K562 (cell line): Measurements from ENCODE around the gene MYL5. TPM values are rescaled to one million over a fixed set of nuclear protein-coding genes. Genes with fewer than 3 reads are reported as not detected.
A peak's percentile ranks its signal among the peaks of the same experiment; 100 is the strongest.
"Not testable (repeated sequence)": the region's sequence is repeated elsewhere in the genome, so short reads cannot be mapped to it uniquely, and the experiment has no call there.

Experiments
- ATAC-seq: fragments of 200-7000 bp; cut with Tn5 transposase; 3 replicates; pipeline ENCODE4 v1.9.1; 2020; ENCODE audit warnings: moderate library complexity
- BruUV-seq: library from RNA; stranded (reverse); fragments of 400-500 nt; replicated peaks from 2 replicates; lab custom pipeline; 2021; lab: Mats Ljungman, UMichigan
- CTCF ChIA-PET: fragments of 300-600 bp; formaldehyde crosslinking; extraction: SDS; loops from one replicate; lab custom pipeline; 2021; ENCODE audit warnings: low intra/inter-chr PET ratio; lab: Yijun Ruan, JAX
- POLR2A ChIA-PET: fragments of 300-600, 350-650 bp; sonication (Branson Sonifier 250); formaldehyde crosslinking; extraction: SDS; loops from one replicate; lab custom pipeline; 2021; ENCODE audit warnings: antibody characterized with exemption, inconsistent platforms; lab: Yijun Ruan, JAX
- DNase-seq, 4 experiments: peaks; one replicate each; pipeline versions ENCODE4 v3.0.0 to v3.0.0-alpha.2; 2011 to 2018; ENCODE audit warnings: low spot score in 3 of 4, mixed read lengths in 3 of 4; ENCODE audit errors: extremely low read depth in 1 of 4
- FAIRE-seq: peaks from 2 replicates; lab custom pipeline; 2011; peaks lifted over from hg19 to GRCh38; lab: Jason Lieb, UNC
- H2AFZ ChIP-seq: 2 replicates; pipeline ENCODE4 v1.6.0; 2011; ENCODE audit warnings: low read depth, low read length, control low read depth, inconsistent platforms
- H3K27ac ChIP-seq: fragments of 200-600 bp; 3 replicates; pipeline ENCODE4 v1.8.0; 2011; ENCODE audit warnings: low read depth, mild to moderate bottlenecking, control low read depth, inconsistent platforms, low read length, moderate library complexity, mixed read lengths; ENCODE audit errors: extremely low read depth
- H3K27me3 ChIP-seq, 2 experiments: fragments of 300-600 bp in 1 of 2; 2 replicates in 1 of 2; 3 replicates in 1 of 2; pipeline versions ENCODE4 v1.6.0 to v1.8.0; 2011; ENCODE audit warnings: inconsistent platforms in 2 of 2, low read length in 2 of 2, mild to moderate bottlenecking in 1 of 2, mixed read lengths in 1 of 2, moderate library complexity in 1 of 2; ENCODE audit not compliant: control insufficient read depth in 2 of 2, insufficient read depth in 2 of 2
- H3K36me3 ChIP-seq: fragments of 300-600 bp; 3 replicates; pipeline ENCODE4 v1.8.0; 2011; ENCODE audit warnings: mild to moderate bottlenecking, low read length, inconsistent platforms; ENCODE audit not compliant: control insufficient read depth, insufficient read depth
- H3K4me1 ChIP-seq, 2 experiments: fragments of 200-600 bp in 1 of 2; replicated peaks in 1 of 2; 2 replicates in 1 of 2; 3 replicates in 1 of 2; pipeline versions ENCODE4 v1.5.1 to v1.8.0; 2011; ENCODE audit warnings: inconsistent platforms in 2 of 2, low read length in 2 of 2, mild to moderate bottlenecking in 1 of 2, mixed read lengths in 1 of 2, moderate library complexity in 1 of 2; ENCODE audit not compliant: control insufficient read depth in 2 of 2, insufficient read depth in 2 of 2
- H3K4me2 ChIP-seq: 2 replicates; pipeline ENCODE4 v1.6.1; 2011; ENCODE audit warnings: low read length, control low read depth, inconsistent platforms, mixed read lengths; ENCODE audit not compliant: insufficient read depth
- H3K4me3 ChIP-seq: fragments of 200-600 bp; sonication (generic), shearing (Covaris generic); 2 replicates; pipeline ENCODE4 v1.5.1; 2016; ENCODE audit warnings: control low read depth, inconsistent platforms
- H3K79me2 ChIP-seq: fragments of 200-600 bp; 3 replicates; pipeline ENCODE4 v1.8.0; 2011; ENCODE audit warnings: low read length, inconsistent platforms; ENCODE audit not compliant: control insufficient read depth, insufficient read depth
- H3K9ac ChIP-seq, 2 experiments: 2 replicates each; pipeline versions ENCODE4 v1.6.0 to v1.6.1; 2011; ENCODE audit warnings: low read depth in 2 of 2, low read length in 2 of 2, control low read depth in 1 of 2, inconsistent platforms in 1 of 2, mild to moderate bottlenecking in 1 of 2, mixed read lengths in 1 of 2; ENCODE audit not compliant: insufficient read depth in 1 of 2
- H3K9me1 ChIP-seq: one replicate; pipeline ENCODE4 v1.6.0; 2011; ENCODE audit warnings: inconsistent platforms, mild to moderate bottlenecking, low read length, moderate library complexity; ENCODE audit not compliant: control insufficient read depth, insufficient read depth
- H3K9me3 ChIP-seq: replicated peaks from 2 replicates; pipeline ENCODE4 v1.5.1; 2011; ENCODE audit warnings: low read depth, low read length, inconsistent platforms; ENCODE audit not compliant: control insufficient read depth, insufficient read depth
- H4K20me1 ChIP-seq: replicated peaks from 2 replicates; pipeline ENCODE4 v1.6.1; 2011; ENCODE audit warnings: low read length, inconsistent platforms, mixed read lengths; ENCODE audit not compliant: control insufficient read depth, insufficient read depth
- ATF7 ChIP-seq: fragments of 450-650 bp; IDR thresholded peaks from 2 replicates; pipeline ENCODE4 v1.7.1; 2014; ENCODE audit warnings: mild to moderate bottlenecking, moderate library complexity
- CTCF ChIP-seq, 3 experiments: IDR thresholded peaks in 2 of 3; conservative IDR thresholded peaks in 1 of 3; 2 replicates each; pipeline ENCODE4 v1.5.1; 2011 to 2012; ENCODE audit warnings: low read length in 3 of 3, mild to moderate bottlenecking in 3 of 3, control low read depth in 2 of 3, improper control_type of control experiment in 1 of 3, inconsistent platforms in 1 of 3, low read depth in 1 of 3, mixed read lengths in 1 of 3, moderate library complexity in 1 of 3; ENCODE audit not compliant: insufficient read depth in 2 of 3
- CXXC5 ChIP-seq: fragments of 250-450 bp; sonication (Bioruptor Pico); IDR thresholded peaks from 2 replicates; pipeline ENCODE4 v1.8.0; 2022; ENCODE audit warnings: inconsistent platforms, mild to moderate bottlenecking, moderate library complexity
- EGR1 ChIP-seq: fragments of 450-650 bp; conservative IDR thresholded peaks from 2 replicates; pipeline ENCODE4 v1.6.1; 2017; ENCODE audit warnings: mild to moderate bottlenecking
- HCFC1 ChIP-seq: IDR thresholded peaks from 2 replicates; pipeline ENCODE4 v1.6.1; 2012; ENCODE audit warnings: low read depth, low read length, improper control_type of control experiment
- NRF1 ChIP-seq, 2 experiments: fragments of 450-650 bp; IDR thresholded peaks in 1 of 2; conservative IDR thresholded peaks in 1 of 2; 2 replicates each; pipeline ENCODE4 v1.6.1; 2014; ENCODE audit warnings: mild to moderate bottlenecking in 2 of 2
- SAP30 ChIP-seq: fragments of 200-600 bp; sonication (generic); IDR thresholded peaks from 2 replicates; pipeline ENCODE4 v1.6.1; 2012; ENCODE audit warnings: borderline replicate concordance, low read depth, mild to moderate bottlenecking, moderate library complexity, low read length, control low read depth, inconsistent platforms; ENCODE audit not compliant: insufficient read depth, poor library complexity, severe bottlenecking
- WGBS: fragments of 100-300 bp; shearing (Covaris generic); methylation state at CpG from one replicate; pipeline ENCODE4 v1.1.6; 2016; ENCODE audit warnings: low coverage, mixed read lengths; ENCODE audit not compliant: insufficient coverage; ENCODE audit errors: missing lambda C conversion rate; 5-methylcytosine and 5-hydroxymethylcytosine counted together
- in situ Hi-C: fragments of 300-500 bp; cut with MboI; formaldehyde crosslinking; loops from 4 replicates; pipeline ENCODE4 v1.15.0; 2018; ENCODE audit warnings: inconsistent platforms, mixed read lengths
- intact Hi-C: fragments of 100-400 bp; cut with micrococcal nuclease; formaldehyde crosslinking; loops from 2 replicates; pipeline ENCODE4 v1.14.2; 2022
- polyA plus RNA-seq, 8 experiments: library from polyadenylated mRNA; depleted of rRNA in 4 of 8; stranded (reverse) in 5 of 8; unstranded in 3 of 8; fragments of >200 nt; fragmentation: Nextera tagmentation in 2 of 8; fragmentation: Illumina TruSeq in 1 of 8; extraction: Ambion mirVana in 2 of 8; extraction: Trizol in 1 of 8; gene quantifications; 2 replicates each; pipeline versions ENCODE4 v1.2.1 to v1.2.3, GENCODE V29; 2011 to 2014; ENCODE audit warnings: inconsistent platforms in 1 of 8, missing spikeins in 1 of 8
- total RNA-seq, 7 experiments: library from RNA; depleted of rRNA in 6 of 7; stranded (reverse); fragments of >200 nt in 6 of 7; fragmentation: Illumina TruSeq in 2 of 7; extraction: Trizol in 2 of 7; gene quantifications; 2 replicates each; pipeline versions ENCODE4 v1.2.1 to v1.2.3, GENCODE V29; 2011 to 2021; ENCODE audit warnings: low replicate concordance in 1 of 7

The MYL5 gene
- total and polyA plus RNA-seq, 9 of the 15 experiments (the other 6 are each of a cell fraction or from before 2014, with no cell fraction given): 1.4 to 10.0 (median 4.1) TPM

DNA sequence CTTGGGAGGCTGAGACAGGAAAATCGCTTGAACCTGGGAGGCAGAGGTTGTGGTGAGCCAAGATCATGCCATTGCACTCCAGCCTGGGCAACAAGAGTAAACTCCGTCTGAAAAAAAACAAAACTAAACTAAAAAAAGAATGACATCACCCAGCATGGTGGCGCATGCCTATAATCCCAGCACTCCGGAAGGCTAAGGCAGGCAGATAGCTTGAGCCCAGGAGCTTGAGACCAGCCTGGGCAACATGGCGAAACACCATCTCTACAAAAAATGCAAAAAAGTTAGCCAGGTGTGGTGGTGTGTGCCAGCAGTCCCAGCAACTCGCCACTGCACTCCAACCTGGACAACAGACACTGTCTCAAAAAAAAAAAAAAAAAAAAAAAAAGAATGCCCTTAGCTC is 32.0 kb upstream of the MYL5 start:
- intact Hi-C loops, DNase-seq, ATAC-seq, H3K9ac ChIP-seq, POLR2A ChIA-PET, H3K9me1 ChIP-seq, CTCF ChIA-PET, in situ Hi-C loops, H3K36me3 ChIP-seq, H3K4me3 ChIP-seq, H4K20me1 ChIP-seq, H3K27ac ChIP-seq, H2AFZ ChIP-seq, H3K4me2 ChIP-seq, FAIRE-seq, BruUV-seq, H3K9me3 ChIP-seq, H3K79me2 ChIP-seq: not testable (repeated sequence)
- 6% methylated on average over 6 of the region's 6 CpGs for WGBS
- Histone ChIP-seq H3K27me3 (peaks cover 16 to 38% of the 10 kb centered on the region in 2 experiments; a peak in 3 of 5 replicates), H3K4me1 (peaks cover 0 to 12% of the 10 kb centered on the region in 2 experiments; a peak in 2 of 5 replicates)

DNA sequence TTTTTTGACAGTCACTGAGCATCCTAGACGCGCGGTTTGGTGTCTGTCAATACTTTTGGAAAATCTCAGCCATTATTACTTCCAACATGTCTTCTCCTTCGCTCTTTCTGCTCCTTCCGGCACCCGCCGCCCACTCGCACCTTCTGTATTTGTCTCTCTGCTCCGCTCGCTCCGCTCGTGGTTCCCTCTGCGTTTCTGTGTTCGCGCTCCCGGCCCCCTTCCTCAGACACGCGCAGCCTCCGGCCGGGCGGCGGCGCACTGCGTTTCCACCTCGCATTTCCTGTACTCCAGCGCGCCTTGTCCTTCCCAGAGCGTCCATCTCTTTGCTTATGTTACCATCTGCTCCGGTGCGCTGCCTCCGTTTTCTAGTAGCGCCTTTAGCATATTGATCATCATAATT is 27.9 kb upstream of the MYL5 start:
- intact Hi-C loops: no loop called here
- peak; percentile 81 for ATAC-seq
- TF ChIP-seq EGR1: peak; percentile 37
- TF ChIP-seq SAP30: no peak
- TF ChIP-seq HCFC1: peak; percentile 31
- peak; percentile 70 to 75 for TF ChIP-seq NRF1 (conservative IDR thresholded peaks at IDR 0.05 in 1 of 2, IDR thresholded peaks at IDR 0.05 in 1 of 2)
- peak; percentile 9 to 17 (median 14); a peak in 1 of 6 replicates for TF ChIP-seq CTCF (IDR thresholded peaks at IDR 0.05 in 2 of 3, conservative IDR thresholded peaks at IDR 0.05 in 1 of 3; ENCODE audit: insufficient read depth in 2 of 3, low read depth in 1 of 3, low read length in 3 of 3)
- TF ChIP-seq CXXC5: 0 out of 2 replicates have a peak, but pooled peaks have one; percentile 27
- TF ChIP-seq ATF7: no peak

More for the DNA sequence above, 27.9 kb upstream of the MYL5 start:
- 28% methylated on average over 32 of the region's 32 CpGs for WGBS
- Histone ChIP-seq H4K20me1 (no peaks in the 10 kb centered on the region), H2AFZ (peak overlapping the region; percentile 22; the same call in 1 of the 2 replicates), H3K4me2 (peak overlapping the region; percentile 42), H3K4me1 (peaks cover 0 to 33% of the 10 kb centered on the region in 2 experiments; a peak in 2 of 5 replicates), H3K27ac (no peak overlapping the region), H3K27me3 (peaks cover 23 to 54% of the 10 kb centered on the region in 2 experiments; a peak in 3 of 5 replicates), H3K4me3 (peak overlapping the region; percentile 22; the same call in 1 of the 2 replicates), H3K79me2 (no peaks in the 10 kb centered on the region), H3K36me3 (no peaks in the 10 kb centered on the region), H3K9ac (no peak overlapping the region), H3K9me3 (peaks cover 2% of the 10 kb centered on the region; the same call in 1 of the 2 replicates), H3K9me1 (no peaks in the 10 kb centered on the region)
- in situ Hi-C loops: no loop called here
- no TSS peak for BruUV-seq
- ChIA-PET POLR2A (no interaction called here), CTCF (no interaction called here)
- FAIRE-seq (no peak), DNase-seq (peak in 3 of 4 experiments; percentile 34 to 49 (median 40))
